Peyer's patch (tissue), 4 donors: Measurements from ENCODE around the gene ELFN1. TPM values are rescaled to one million over a fixed set of nuclear protein-coding genes. Genes with fewer than 3 reads are reported as not detected.

Experiments
- DNase-seq, 3 donors: peaks; one replicate each; pipeline ENCODE4 v3.0.0-alpha.2; 2017 to 2019
- H3K27ac ChIP-seq, 4 donors: fragments of 200-600 bp; sonication (generic); one replicate each; pipeline ENCODE4 v1.5.1; 2016 to 2019
- H3K27me3 ChIP-seq, 2 donors: fragments of 200-600 bp; sonication (generic); one replicate each; pipeline ENCODE4 v1.5.1; 2019
- H3K36me3 ChIP-seq, 3 donors: fragments of 200-600 bp; sonication (generic); one replicate each; pipeline ENCODE4 v1.5.1; 2016 to 2019
- H3K4me1 ChIP-seq, 4 donors: fragments of 200-600 bp; sonication (generic); one replicate each; pipeline ENCODE4 v1.5.1; 2016 to 2019
- H3K4me3 ChIP-seq, 4 donors: fragments of 200-600 bp; sonication (generic); 1 replicate in 3 of 4; 2 replicates in 1 of 4; pipeline ENCODE4 v1.5.1; 2016 to 2019; ENCODE audit warnings: mild to moderate bottlenecking in 1 of 4
- H3K9me3 ChIP-seq, 4 donors: fragments of 200-600 bp; sonication (generic); one replicate each; pipeline ENCODE4 v1.5.1; 2016 to 2019; ENCODE audit warnings: mild to moderate bottlenecking in 1 of 4
- POLR2A ChIP-seq, 2 donors: fragments of 450-650 bp; IDR thresholded peaks; one replicate each; pipeline ENCODE4 v1.5.1; 2017; ENCODE audit warnings: antibody characterized with exemption in 2 of 2, mild to moderate bottlenecking in 2 of 2, moderate library complexity in 2 of 2
- total RNA-seq, 4 donors: library from RNA; depleted of rRNA; stranded (reverse); fragments of >200 nt; gene quantifications; one replicate each; pipeline ENCODE4 v1.1.0, GENCODE V29; 2016
- TF ChIP-seq, protein P1 (sequence below), 6 experiments: fragments of 450-650 bp in 4 of 6; fragments of 200-600 bp in 2 of 6; sonication (generic) in 1 of 6; IDR thresholded peaks; one replicate each; pipeline ENCODE4 v1.5.1; 2017 to 2019; ENCODE audit warnings: antibody characterized with exemption in 6 of 6, mild to moderate bottlenecking in 3 of 6, moderate library complexity in 1 of 6

ELFN1 gene
- total RNA-seq, 4 donors from 2014 or later, result 0.80 TPM; not detected in 3

DNA sequence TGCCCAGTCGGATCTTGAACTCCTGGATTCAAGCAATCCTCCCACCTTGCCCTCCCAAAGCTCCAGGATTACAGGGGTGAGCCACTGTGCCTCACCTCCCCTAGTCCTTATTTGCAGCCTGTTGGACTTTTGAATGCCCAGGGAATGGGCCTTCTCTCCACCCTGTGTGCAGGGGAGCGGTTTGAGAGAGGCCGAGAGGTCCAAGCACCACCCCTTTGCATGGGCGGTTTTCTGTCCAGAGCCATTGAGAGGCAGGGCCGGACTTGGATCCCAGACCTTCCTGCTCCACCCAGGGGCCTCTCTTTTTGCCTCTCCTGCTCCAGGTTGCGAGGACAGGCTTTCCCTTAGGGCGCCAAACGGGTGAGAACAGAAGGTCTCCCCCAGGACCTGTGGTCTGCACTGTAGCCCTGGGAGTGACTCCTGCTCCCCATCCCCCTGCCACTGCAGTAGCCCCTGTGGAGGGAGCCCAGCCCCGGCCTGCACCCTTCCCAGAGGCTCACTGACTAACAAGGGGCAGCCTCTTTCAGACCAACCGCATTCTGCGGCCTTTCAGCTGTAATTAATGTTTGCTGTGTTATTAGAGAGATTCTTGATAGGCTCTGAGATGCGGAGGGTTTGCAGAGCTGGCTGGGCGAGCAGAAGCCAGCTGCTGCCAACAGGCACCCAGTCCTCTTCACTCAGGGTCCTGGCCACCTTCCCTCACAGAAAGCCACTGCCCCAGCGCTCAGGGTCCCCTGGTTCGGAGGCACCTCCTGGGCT, 57.9 kb downstream of the ELFN1 start:
- Histone ChIP-seq H3K27ac (no peak overlapping the region), H3K4me1 (no peaks in the 10 kb centered on the region), H3K9me3 (peaks cover 0 to 12% (median 4%) of the 10 kb centered on the region in 4 donors), H3K36me3 (no peaks in the 10 kb centered on the region), H3K27me3 (no peaks in the 10 kb centered on the region), H3K4me3 (no peak overlapping the region)
- TF ChIP-seq, protein P1, sequence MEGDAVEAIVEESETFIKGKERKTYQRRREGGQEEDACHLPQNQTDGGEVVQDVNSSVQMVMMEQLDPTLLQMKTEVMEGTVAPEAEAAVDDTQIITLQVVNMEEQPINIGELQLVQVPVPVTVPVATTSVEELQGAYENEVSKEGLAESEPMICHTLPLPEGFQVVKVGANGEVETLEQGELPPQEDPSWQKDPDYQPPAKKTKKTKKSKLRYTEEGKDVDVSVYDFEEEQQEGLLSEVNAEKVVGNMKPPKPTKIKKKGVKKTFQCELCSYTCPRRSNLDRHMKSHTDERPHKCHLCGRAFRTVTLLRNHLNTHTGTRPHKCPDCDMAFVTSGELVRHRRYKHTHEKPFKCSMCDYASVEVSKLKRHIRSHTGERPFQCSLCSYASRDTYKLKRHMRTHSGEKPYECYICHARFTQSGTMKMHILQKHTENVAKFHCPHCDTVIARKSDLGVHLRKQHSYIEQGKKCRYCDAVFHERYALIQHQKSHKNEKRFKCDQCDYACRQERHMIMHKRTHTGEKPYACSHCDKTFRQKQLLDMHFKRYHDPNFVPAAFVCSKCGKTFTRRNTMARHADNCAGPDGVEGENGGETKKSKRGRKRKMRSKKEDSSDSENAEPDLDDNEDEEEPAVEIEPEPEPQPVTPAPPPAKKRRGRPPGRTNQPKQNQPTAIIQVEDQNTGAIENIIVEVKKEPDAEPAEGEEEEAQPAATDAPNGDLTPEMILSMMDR (IDR thresholded peaks at IDR 0.05), result no peak
- no peak for TF ChIP-seq POLR2A (IDR thresholded peaks at IDR 0.05)
- DNase-seq, result no peak

DNA sequence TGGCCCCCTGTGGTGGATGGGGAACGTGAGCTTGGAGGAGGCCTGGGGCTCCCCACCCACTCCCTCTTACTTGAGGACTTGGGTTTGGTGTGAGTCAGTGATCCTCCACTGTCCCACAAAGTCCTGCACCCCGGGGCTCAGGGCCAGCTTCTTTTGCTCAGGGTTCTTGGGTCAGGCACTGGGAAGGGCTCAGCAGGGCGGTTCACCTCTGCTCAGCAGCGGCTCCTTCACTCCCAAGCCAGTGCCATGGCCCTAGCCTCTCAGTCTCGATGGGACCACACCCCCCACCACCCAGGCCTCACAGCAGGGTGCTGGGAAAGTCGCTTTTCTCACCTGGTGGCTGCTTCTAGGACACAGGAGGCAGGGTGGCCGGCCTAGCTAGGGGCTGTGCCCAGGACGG, 59.1 kb downstream of the ELFN1 start:
- TF ChIP-seq, protein P1 (IDR thresholded peaks at IDR 0.05), result no peak
- TF ChIP-seq POLR2A (IDR thresholded peaks at IDR 0.05), result no peak
- no peak for DNase-seq
- Histone ChIP-seq H3K27me3 (no peaks in the 10 kb centered on the region), H3K36me3 (no peaks in the 10 kb centered on the region), H3K4me1 (no peaks in the 10 kb centered on the region), H3K4me3 (no peak overlapping the region), H3K9me3 (peaks cover 0 to 8% (median 2%) of the 10 kb centered on the region in 4 donors), H3K27ac (no peak overlapping the region)

DNA sequence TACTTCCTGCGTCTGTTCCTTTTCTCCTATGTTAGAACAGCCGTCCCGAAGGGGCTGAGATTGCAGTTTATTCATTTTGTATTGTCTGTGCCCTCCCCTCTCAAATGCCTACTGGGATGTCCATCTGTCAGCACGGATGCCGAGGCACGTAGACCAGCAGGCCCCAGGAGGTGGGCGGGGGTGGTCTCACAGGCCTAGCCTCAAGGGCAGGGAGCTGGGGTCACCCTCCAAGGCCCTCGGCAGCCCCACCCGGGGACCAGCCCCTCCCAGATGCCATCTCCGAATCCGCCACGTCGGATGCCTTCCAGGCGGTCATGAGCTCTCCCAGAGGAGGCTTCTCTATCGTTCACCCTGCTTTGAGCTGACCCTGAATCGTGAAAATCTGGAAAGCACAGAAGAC, 59.7 kb downstream of the ELFN1 start:
- Histone ChIP-seq H3K9me3 (peaks cover 0 to 8% (median 2%) of the 10 kb centered on the region in 4 donors), H3K27ac (no peak overlapping the region), H3K36me3 (no peaks in the 10 kb centered on the region), H3K4me3 (no peak overlapping the region), H3K27me3 (no peaks in the 10 kb centered on the region), H3K4me1 (no peaks in the 10 kb centered on the region)
- DNase-seq, result no peak
- no peak for TF ChIP-seq POLR2A (IDR thresholded peaks at IDR 0.05)
- TF ChIP-seq, protein P1 (IDR thresholded peaks at IDR 0.05), result no peak

DNA sequence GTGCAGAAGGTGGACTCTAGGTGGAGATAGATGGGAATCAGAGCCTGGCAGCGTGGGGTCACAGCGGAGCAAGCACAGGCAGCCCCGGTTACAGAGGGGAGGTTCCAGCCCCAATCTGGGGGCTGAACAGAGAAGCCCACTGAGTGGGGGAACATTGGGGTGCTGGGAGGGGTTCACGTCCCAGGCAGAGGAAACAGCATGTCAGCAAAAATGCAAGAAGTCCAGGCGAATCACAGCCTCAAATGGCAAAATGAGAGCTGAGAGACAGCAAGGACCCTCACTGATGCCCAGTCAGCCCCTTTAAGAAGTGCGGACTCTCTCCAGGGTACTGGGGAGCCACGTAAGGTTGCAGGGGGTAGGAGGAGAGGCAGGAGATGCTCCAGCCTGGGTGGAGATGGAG, 62.0 kb downstream of the ELFN1 start:
- no peak for DNase-seq
- no peaks in the 10 kb centered on the region for H3K4me1 ChIP-seq
- TF ChIP-seq, protein P1 (IDR thresholded peaks at IDR 0.05), result no peak
- no peak for TF ChIP-seq POLR2A (IDR thresholded peaks at IDR 0.05)
- H3K27me3 ChIP-seq, result no peaks in the 10 kb centered on the region
- H3K27ac ChIP-seq, result no peak overlapping the region
- no peak overlapping the region for H3K4me3 ChIP-seq
- peaks cover 0 to 8% (median 2%) of the 10 kb centered on the region in 4 donors for H3K9me3 ChIP-seq
- H3K36me3 ChIP-seq, result no peaks in the 10 kb centered on the region

DNA sequence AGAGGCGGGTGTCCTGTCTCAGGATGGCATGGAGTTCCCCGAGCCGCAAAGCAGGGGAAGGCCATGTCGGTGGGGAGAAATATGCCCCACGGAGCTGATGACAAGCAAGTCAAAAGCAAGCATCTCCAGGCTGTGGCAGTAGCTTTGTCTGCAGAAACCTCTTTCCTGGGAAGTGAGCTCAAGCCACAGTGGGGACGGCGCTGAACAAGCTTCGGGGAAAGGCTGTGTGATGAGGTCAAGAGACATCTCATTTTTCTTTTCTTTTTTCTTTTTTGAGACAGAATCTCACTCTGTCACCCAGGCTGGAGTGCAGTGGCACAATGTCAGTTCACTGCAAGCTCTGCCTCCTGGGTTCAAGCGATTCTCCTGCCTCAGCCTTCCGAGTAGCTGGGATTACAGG, 62.6 kb downstream of the ELFN1 start:
- TF ChIP-seq, protein P1 (IDR thresholded peaks at IDR 0.05), result no peak
- TF ChIP-seq POLR2A (IDR thresholded peaks at IDR 0.05), result no peak
- no peak overlapping the region for H3K27ac ChIP-seq
- no peaks in the 10 kb centered on the region for H3K4me1 ChIP-seq
- H3K4me3 ChIP-seq, result no peak overlapping the region
- no peaks in the 10 kb centered on the region for H3K36me3 ChIP-seq
- H3K27me3 ChIP-seq, result no peaks in the 10 kb centered on the region
- H3K9me3 ChIP-seq, result peaks cover 0 to 8% (median 2%) of the 10 kb centered on the region in 4 donors
- no peak for DNase-seq
